AG04450 (cell line): ENCODE data around the gene PROM2. TPM values are rescaled to one million over a fixed set of nuclear protein-coding genes. Genes with fewer than 3 reads are reported as not detected.

Source experiments
- CTCF ChIA-PET: fragments of 300-600, 350-600 bp; formaldehyde crosslinking; extraction: SDS; loops from one replicate; lab custom pipeline; 2022; ENCODE audit warnings: antibody characterized with exemption, inconsistent platforms; lab: Charles Lee
- POLR2A ChIA-PET: fragments of 350-600 bp; formaldehyde crosslinking; extraction: SDS; loops from one replicate; lab custom pipeline; 2021; ENCODE audit warnings: antibody characterized with exemption, inconsistent platforms; lab: Yijun Ruan, JAX
- DNase-seq: peaks from one replicate; pipeline ENCODE4 v3.0.0-alpha.2; 2011; ENCODE audit warnings: low read depth, low spot score
- H3K27ac ChIP-seq: one replicate; pipeline ENCODE4 v1.5.1; 2012; ENCODE audit warnings: low read depth, low read length, control low read depth
- H3K27me3 ChIP-seq: one replicate; pipeline ENCODE4 v1.6.0; 2012; ENCODE audit warnings: low read length; ENCODE audit not compliant: control insufficient read depth, insufficient read depth
- H3K4me3 ChIP-seq: 2 replicates; pipeline ENCODE4 v1.5.1; 2011; ENCODE audit warnings: mild to moderate bottlenecking, low read depth, low read length, control low read depth
- H3K9me3 ChIP-seq: 2 replicates; pipeline ENCODE4 v1.5.1; 2012; ENCODE audit warnings: low read length; ENCODE audit not compliant: control insufficient read depth, insufficient read depth
- CTCF ChIP-seq: IDR thresholded peaks from 2 replicates; pipeline ENCODE4 v1.5.1; 2011; ENCODE audit warnings: low read depth, low read length, control low read depth, inconsistent platforms
- polyA plus RNA-seq: library from polyadenylated mRNA; depleted of rRNA; stranded (reverse); fragments of >200 nt; gene quantifications from 2 replicates; pipeline ENCODE4 v1.2.3, GENCODE V29; 2011

PROM2 gene
- polyA plus RNA-seq, 1 experiment: 0.12 TPM

GRCh38 chr2:95316466-95317122 is 42.3 kb downstream of the PROM2 start:
- Histone ChIP-seq H3K9me3 (no peaks in the 10 kb centered on the region), H3K27me3 (peaks cover 10% of the 10 kb centered on the region), H3K4me3 (no peak overlapping the region), H3K27ac (no peak overlapping the region)
- no peak for DNase-seq
- no peak for TF ChIP-seq CTCF
- POLR2A ChIA-PET: no interaction called here
- CTCF ChIA-PET: no interaction called here

- ChIA-PET POLR2A (no interaction called here), CTCF (no interaction called here)
- Histone ChIP-seq H3K27me3 (peaks cover 10% of the 10 kb centered on the region), H3K27ac (no peak overlapping the region), H3K4me3 (no peak overlapping the region), H3K9me3 (no peaks in the 10 kb centered on the region)
- no peak for DNase-seq
- TF ChIP-seq CTCF: no peak
Measured at GRCh38 chr2:95317123-95317500, 42.9 kb downstream of the PROM2 start.

- Histone ChIP-seq H3K9me3 (no peaks in the 10 kb centered on the region; the same call in 1 of the 2 replicates), H3K4me3 (no peak overlapping the region), H3K27me3 (peaks cover 10% of the 10 kb centered on the region), H3K27ac (no peak overlapping the region)
- CTCF ChIA-PET: no interaction called here
- DNase-seq: no peak
- no peak for TF ChIP-seq CTCF
- POLR2A ChIA-PET: no interaction called here
Measured at GRCh38 chr2:95317665-95318425, 43.6 kb downstream of the PROM2 start.

DNA sequence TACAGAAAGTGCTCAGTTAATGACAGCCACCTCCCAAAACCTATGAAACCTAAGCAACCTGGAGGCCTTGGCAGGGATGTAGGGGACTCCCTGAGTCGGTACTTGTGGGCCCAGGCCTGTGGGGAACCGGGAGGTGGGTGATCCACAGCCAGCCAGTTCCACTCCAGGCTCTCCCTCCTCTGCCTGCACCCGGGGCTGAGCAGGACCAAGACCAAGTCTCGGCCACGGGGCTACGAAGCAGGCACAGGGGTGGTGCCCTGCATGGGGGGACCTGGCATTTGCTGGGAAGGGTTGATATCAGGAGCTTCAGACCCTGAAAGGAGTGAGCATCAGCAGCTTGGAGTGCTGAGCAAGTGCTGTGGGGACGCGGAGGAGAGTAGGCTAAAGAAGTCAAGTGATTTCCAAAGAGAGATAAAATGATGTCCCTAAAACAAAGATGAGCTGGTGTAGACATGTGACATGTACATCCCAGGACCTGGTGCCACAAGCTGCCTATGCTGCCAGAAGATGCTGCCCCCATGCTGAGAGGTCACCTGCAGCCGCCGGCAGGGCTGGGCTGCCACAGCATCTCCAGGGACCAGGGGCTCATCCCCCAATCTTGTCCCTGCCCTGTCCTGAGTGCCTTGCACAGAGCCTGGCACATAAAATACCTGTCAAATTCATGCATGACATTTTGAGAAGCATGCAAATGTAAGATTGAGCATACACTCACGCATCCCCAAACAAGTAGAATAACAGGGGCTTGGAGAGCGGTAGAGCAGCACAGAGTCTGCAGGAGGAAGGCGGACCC is 44.4 kb downstream of the PROM2 start:
- H3K9me3 ChIP-seq: peaks cover 1% of the 10 kb centered on the region; the same call in 1 of the 2 replicates
- ChIA-PET POLR2A (no interaction called here), CTCF (no interaction called here)
- peaks cover 10% of the 10 kb centered on the region for H3K27me3 ChIP-seq
- H3K27ac ChIP-seq: no peak overlapping the region
- DNase-seq: no peak
- no peak overlapping the region for H3K4me3 ChIP-seq
- no peak for TF ChIP-seq CTCF
